Measurements from ENCODE around the gene GULP1.
"Not testable (repeated sequence)": the region's sequence is repeated elsewhere in the genome, so short reads cannot be mapped to it uniquely, and the experiment has no call there.

Gene GULP1

GRCh38 chr2:188492751-188493150, 201.1 kb downstream of the GULP1 start:
- DNase-seq = no peak

- DNase-seq = no peak
These were observed 203.2 kb downstream of the GULP1 start for GRCh38 chr2:188494906-188495305.

GRCh38 chr2:188495969-188496431, 204.3 kb downstream of the GULP1 start:
- no peak for DNase-seq

- DNase-seq = no peak
These were observed 206.1 kb downstream of the GULP1 start for GRCh38 chr2:188497726-188498125.

GRCh38 chr2:188503975-188504374, 212.3 kb downstream of the GULP1 start:
- no peak for DNase-seq

- DNase-seq = no peak
These were observed 215.2 kb downstream of the GULP1 start for GRCh38 chr2:188506843-188507242.

GRCh38 chr2:188511346-188511745, 219.7 kb downstream of the GULP1 start:
- DNase-seq = no peak

- DNase-seq = no peak
These were observed 220.8 kb downstream of the GULP1 start for GRCh38 chr2:188512456-188512855.

- DNase-seq = no peak
These were observed 224.2 kb downstream of the GULP1 start for GRCh38 chr2:188515918-188516317.

GRCh38 chr2:188517549-188518215, 226.0 kb downstream of the GULP1 start:
- DNase-seq = no peak

GRCh38 chr2:188518381-188518780, 226.7 kb downstream of the GULP1 start:
- DNase-seq = no peak

- no peak for DNase-seq
These were observed 227.5 kb downstream of the GULP1 start for GRCh38 chr2:188519136-188519535.

- DNase-seq = no peak
These were observed 230.8 kb downstream of the GULP1 start for GRCh38 chr2:188522517-188522916.

GRCh38 chr2:188523919-188524318, 232.2 kb downstream of the GULP1 start:
- no peak for DNase-seq

- DNase-seq = peak; percentile 30
These were observed 232.9 kb downstream of the GULP1 start for GRCh38 chr2:188524519-188525113.

GRCh38 chr2:188526701-188527100, 235.0 kb downstream of the GULP1 start:
- DNase-seq = no peak

GRCh38 chr2:188527141-188527540, 235.5 kb downstream of the GULP1 start:
- DNase-seq = no peak

- no peak for DNase-seq
These were observed 235.9 kb downstream of the GULP1 start for GRCh38 chr2:188527581-188527993.

- DNase-seq = no peak
These were observed 238.0 kb downstream of the GULP1 start for GRCh38 chr2:188529710-188530109.

- no peak for DNase-seq
These were observed 243.2 kb downstream of the GULP1 start for GRCh38 chr2:188534875-188535274.

- no peak for DNase-seq
These were observed 260.0 kb downstream of the GULP1 start for GRCh38 chr2:188551671-188552070.

- no peak for DNase-seq
These were observed 265.4 kb downstream of the GULP1 start for GRCh38 chr2:188557081-188557480.

GRCh38 chr2:188559455-188559854, 267.8 kb downstream of the GULP1 start:
- not testable (repeated sequence) for DNase-seq

GRCh38 chr2:188561473-188561979, 269.9 kb downstream of the GULP1 start:
- DNase-seq = no peak
